WI38 (cell line): ENCODE data around the gene ALKBH7.
"Not testable (repeated sequence)": the region's sequence is repeated elsewhere in the genome, so short reads cannot be mapped to it uniquely, and the experiment has no call there.

Experiments used
- H3K4me3 ChIP-seq: 2 replicates; pipeline ENCODE4 v1.5.1; 2011; ENCODE audit warnings: low read depth, mild to moderate bottlenecking, control low read depth, low read length
- TF ChIP-seq, protein P1 (sequence below): IDR thresholded peaks from 2 replicates; pipeline ENCODE4 v1.5.1; 2012; ENCODE audit warnings: low read depth, mild to moderate bottlenecking, control low read depth, low read length

The ALKBH7 gene

DNA sequence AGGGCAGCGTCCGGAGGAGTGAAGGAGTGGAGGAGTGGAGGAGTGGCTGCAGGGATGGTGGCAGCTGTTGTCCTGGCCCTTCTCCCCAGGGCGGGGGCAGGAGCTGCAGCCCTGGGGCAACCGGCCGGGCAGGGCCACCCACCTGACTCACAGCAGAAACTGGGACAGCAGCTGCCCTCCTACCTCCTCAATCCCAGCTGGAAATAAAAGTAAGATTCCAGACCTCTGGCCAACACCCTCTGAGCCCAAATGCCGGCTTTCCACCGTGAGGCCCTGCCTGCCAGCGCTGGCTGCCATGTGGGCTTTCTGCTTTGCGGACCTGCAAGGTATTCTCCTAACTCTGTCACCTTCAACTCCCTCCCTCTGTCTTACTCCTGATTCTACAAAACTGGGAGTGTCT lies 14.6 kb upstream of the ALKBH7 start:
- no peak overlapping the region for H3K4me3 ChIP-seq
- TF ChIP-seq, protein P1, sequence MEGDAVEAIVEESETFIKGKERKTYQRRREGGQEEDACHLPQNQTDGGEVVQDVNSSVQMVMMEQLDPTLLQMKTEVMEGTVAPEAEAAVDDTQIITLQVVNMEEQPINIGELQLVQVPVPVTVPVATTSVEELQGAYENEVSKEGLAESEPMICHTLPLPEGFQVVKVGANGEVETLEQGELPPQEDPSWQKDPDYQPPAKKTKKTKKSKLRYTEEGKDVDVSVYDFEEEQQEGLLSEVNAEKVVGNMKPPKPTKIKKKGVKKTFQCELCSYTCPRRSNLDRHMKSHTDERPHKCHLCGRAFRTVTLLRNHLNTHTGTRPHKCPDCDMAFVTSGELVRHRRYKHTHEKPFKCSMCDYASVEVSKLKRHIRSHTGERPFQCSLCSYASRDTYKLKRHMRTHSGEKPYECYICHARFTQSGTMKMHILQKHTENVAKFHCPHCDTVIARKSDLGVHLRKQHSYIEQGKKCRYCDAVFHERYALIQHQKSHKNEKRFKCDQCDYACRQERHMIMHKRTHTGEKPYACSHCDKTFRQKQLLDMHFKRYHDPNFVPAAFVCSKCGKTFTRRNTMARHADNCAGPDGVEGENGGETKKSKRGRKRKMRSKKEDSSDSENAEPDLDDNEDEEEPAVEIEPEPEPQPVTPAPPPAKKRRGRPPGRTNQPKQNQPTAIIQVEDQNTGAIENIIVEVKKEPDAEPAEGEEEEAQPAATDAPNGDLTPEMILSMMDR, result no peak

DNA sequence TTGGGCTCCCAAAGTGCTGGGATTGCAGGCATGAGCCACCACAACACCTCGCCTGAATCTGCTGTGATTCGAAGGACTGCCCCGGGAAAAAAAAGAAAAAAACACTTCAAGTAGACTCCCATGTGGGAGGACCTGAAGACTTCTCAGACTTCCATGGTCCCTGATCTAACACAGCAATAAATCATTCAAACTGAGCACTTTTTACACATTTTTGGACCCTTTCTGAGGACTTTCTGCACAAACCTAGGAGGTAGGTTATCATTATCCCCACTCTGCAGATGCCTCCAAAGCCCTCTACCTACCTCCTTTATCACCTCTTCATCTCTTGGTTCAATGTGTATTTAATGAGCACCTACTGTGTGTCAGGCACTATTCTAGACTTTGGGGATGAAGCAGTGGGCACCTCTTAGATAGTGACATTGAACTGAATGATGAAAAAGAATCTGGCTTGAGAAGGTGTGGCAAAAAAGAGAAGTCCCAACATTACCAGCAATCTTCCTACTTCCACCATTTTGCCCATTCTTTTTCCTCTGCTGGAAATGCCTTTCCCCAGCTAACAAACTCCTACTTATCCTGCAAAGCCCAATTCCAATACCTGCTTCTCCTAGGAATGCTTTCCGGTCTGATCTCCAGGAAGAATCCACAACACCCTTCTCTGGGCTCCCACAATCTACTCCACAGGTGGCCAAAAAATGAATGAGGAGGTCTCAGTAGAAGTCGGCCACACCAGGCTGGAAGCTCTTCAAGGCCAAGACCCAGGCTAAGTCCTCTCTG lies 12.8 kb upstream of the ALKBH7 start:
- no peak overlapping the region for H3K4me3 ChIP-seq
- TF ChIP-seq, protein P1, result no peak

DNA sequence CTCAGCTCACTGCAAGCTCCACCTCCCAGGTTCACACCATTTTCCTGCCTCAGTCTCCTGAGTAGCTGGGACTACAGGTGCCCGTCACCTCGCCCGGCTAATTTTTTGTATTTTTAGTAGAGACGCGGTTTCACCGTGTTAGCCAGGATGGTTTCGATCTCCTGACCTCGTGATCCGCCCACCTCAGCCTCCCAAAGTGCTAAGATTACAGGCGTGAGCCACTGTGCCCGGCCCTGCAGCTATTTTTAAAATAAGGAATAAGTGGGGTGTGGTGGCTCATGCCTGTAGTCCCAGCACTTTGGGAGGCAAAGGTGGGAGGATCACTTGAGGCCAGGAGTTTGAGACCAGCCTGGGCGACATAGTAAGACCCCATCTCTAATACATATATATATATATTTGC lies 12.1 kb upstream of the ALKBH7 start:
- not testable (repeated sequence) for H3K4me3 ChIP-seq

DNA sequence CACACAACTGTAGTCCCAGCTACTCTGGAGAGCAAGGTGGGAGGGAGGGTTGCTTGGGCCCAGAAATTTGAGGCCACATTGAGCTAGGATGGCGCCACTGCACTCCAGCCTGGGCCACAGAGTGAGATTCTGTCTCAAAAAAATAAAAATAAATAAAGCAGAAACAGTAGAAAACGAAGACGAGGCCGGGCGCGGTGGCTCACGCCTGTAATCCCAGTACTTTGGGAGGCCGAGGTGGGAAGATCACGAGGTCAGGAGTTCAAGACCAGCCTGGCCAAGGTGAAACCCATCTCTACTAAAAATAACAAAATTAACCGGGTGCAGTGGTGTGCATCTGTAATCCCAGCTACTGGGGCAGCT lies 11.8 kb upstream of the ALKBH7 start:
- H3K4me3 ChIP-seq, result peak overlapping the region; percentile 82

DNA sequence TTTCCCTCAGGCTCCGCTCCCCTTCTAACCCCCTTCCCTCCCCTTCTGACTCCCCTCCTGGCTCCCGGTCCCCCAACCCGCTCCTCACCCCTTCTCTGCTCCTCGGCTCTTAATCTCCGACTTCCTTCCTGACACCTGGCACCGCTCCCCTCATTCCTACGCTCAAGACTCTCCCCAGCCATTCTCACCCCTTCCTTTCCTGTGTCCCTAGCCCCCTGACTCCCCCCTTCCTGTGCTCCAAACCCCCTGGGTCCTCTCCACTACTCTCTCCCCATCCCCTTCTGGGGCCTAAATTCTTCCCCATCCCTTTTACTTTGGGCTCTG lies 10.6 kb upstream of the ALKBH7 start:
- peak overlapping the region; percentile 82 for H3K4me3 ChIP-seq
- TF ChIP-seq, protein P1, result no peak

DNA sequence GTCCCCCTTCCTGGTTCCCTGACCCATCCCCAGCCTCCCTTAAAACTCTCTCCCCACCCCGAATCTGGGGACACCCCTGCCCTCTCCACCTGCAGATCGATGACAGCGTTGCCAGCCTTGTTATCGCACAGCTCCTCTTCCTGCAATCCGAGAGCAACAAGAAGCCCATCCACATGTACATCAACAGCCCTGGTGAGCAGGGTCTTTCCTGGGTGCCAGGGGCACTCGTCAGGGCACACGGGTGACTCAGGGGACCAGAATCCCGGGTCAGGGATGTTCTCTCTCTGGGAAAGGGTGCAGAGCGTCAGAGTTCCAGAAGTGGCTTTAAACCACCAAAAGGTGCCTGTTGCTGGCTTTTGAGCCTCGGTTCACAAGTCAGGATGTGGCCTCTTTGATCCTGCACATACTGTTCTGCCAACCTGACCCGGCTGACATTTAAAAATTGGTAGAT lies 10.2 kb upstream of the ALKBH7 start:
- TF ChIP-seq, protein P1, result no peak
- peak overlapping the region; percentile 82 for H3K4me3 ChIP-seq

DNA sequence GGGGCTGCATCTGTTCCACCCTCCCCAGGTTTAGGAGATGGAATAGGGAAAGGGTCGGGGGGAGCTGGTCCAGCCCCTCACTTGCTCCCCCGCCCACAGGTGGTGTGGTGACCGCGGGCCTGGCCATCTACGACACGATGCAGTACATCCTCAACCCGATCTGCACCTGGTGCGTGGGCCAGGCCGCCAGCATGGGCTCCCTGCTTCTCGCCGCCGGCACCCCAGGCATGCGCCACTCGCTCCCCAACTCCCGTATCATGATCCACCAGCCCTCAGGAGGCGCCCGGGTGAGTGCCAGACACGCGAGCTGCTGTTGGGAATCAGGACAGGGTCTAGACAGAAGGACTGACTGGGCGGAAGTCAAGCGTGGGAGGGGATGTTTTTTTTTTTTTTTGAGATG lies 8.2 kb upstream of the ALKBH7 start:
- TF ChIP-seq, protein P1, result no peak
- H3K4me3 ChIP-seq, result no peak overlapping the region

DNA sequence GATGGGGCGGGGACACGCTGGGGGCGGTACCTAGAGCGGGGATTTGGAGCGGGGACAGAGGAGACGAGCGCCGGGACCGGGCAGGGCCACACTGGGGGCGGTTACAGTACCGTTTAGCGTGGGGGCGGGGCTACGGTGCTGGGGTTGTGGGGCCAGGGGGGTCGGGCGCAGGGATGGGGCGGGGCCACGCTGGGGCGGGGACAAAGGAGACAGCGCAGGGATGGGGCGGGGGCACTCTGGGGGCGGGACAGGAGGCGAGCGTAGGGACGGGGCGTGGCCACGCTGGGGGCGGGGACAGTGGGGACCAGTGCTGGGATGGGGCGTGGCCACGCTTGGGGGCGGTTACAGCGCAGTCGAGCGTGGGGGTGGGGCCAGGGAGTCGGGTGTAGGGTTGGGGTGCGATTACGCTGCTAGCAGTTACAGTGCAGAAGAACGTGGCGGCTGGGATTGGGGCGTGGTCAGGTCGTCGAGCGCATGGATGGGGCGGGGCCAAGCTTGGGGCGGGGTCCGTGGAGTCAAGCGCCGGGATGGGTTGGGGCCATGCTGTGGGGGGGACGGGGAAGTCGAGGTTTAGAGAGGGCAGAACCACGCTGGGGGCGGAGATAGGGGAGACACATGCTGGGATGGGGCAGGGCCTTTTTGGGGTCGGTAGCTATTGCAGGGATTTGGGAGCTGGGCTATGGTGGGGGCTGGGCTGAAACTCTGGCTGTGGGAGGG lies 660 bp downstream of the ALKBH7 start:
- peak overlapping the region; percentile 75 for H3K4me3 ChIP-seq
- TF ChIP-seq, protein P1, result no peak
